Measurements from ENCODE around the gene UGT8.
"Not testable (repeated sequence)": the region's sequence is repeated elsewhere in the genome, so short reads cannot be mapped to it uniquely, and the experiment has no call there.

The UGT8 gene

DNA sequence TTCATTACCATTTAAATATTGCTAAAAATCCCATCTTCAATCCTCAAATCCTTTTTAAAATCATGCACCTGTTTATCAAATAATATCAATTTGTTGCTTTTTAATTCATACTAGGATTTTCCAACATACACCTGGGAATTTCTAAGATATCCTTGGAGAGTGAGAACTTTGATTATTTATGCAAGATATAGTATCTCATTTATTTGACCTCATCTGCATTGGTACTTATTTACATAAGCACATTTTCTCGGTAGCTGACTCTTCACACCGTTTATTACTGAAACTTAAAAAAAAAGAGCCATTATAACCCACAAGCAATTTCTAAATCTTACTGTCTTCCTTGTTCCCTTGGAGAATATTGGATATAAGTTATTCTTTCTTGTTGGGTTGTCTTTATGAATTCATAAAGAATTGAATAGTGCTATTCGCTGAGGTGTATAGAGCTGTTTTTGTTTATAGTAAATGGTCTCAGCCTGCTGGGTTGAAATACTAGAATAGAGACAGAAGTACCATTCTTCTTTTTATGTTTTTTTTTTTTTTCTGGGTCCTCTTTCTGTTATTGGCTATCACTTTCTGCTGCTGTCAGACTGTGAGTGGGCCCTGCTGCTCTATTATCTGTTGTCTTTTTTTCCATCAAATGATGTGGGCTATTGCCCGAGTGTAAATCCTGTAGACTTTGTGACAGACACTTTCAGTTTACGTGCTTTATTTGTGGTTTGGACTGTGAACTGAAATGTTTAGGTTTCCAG, 2.9 kb downstream of the UGT8 start:
- DNase-seq (ENCODE audit: insufficient read length, low spot score) (no peak), FAIRE-seq (no peak)
- TF ChIP-seq TAF1 (IDR thresholded peaks at IDR 0.05; ENCODE audit: low read depth, low read length) (no peak), POLR2A (IDR thresholded peaks at IDR 0.05; ENCODE audit: low read depth, low read length) (no peak), POU2F2 (IDR thresholded peaks at IDR 0.05; ENCODE audit: low read depth, low read length) (no peak), PAX5 (IDR thresholded peaks at IDR 0.05; ENCODE audit: insufficient read depth, low read length, severe bottlenecking) (no peak), SPI1 (IDR thresholded peaks at IDR 0.05; ENCODE audit: low read depth, low read length) (no peak), POLR2AphosphoS5 (IDR thresholded peaks at IDR 0.05; ENCODE audit: low read depth, low read length) (no peak)

DNA sequence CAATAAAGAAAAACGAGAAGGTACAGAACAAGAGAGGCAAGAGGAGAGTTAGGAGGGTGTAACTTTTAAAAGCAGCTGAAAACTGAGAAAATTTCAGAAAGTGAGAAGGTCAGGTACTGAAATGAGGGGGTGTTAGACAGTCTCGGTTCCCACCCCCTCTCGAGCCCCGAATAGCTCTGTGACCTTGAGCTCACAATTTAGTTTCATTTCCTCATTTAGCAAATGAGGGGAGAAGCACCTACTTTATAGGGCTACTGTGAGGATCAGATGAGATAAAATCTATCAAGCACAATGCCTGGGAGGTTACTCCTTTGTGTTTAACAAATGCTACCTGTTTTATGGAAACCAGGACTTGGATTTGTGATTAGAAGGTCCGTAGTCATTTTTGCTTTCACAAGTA, 4.9 kb downstream of the UGT8 start:
- peak; percentile 27 for TF ChIP-seq PAX5 (IDR thresholded peaks at IDR 0.05; ENCODE audit: insufficient read depth, low read length, severe bottlenecking)
- peak; percentile 100 for TF ChIP-seq SPI1 (IDR thresholded peaks at IDR 0.05; ENCODE audit: low read depth, low read length)
- no peak for TF ChIP-seq POLR2AphosphoS5 (IDR thresholded peaks at IDR 0.05; ENCODE audit: low read depth, low read length)
- peak; percentile 73; the same call in 1 of the 2 replicates for TF ChIP-seq POU2F2 (IDR thresholded peaks at IDR 0.05; ENCODE audit: low read depth, low read length)
- DNase-seq (ENCODE audit: insufficient read length, low spot score) (peak; percentile 37), FAIRE-seq (peak; percentile 90)

DNA sequence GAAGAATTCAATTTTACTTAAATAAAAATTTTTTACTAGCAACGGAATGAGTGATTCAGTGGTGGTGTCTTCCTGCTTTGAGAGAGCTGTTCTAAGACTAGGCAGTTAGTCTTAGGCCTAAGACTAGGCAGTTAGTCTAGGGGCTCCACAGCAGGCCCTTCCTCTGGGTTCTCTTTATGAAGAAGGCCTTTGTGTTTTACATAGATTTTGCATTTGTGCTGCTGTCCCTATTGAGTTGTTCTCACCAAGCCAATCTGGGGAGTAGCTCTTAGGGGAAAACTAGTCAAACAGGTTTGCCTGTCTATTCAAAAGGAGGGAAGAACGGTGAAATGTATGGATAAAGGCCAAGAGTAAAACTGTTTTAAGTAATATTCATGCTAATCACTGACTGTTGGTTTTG, 7.6 kb downstream of the UGT8 start:
- TF ChIP-seq POLR2A (IDR thresholded peaks at IDR 0.05; ENCODE audit: low read depth, low read length) (no peak), PAX5 (IDR thresholded peaks at IDR 0.05; ENCODE audit: insufficient read depth, low read length, severe bottlenecking) (no peak), TAF1 (IDR thresholded peaks at IDR 0.05; ENCODE audit: low read depth, low read length) (no peak), POU2F2 (IDR thresholded peaks at IDR 0.05; ENCODE audit: low read depth, low read length) (no peak), SPI1 (IDR thresholded peaks at IDR 0.05; ENCODE audit: low read depth, low read length) (no peak), POLR2AphosphoS5 (IDR thresholded peaks at IDR 0.05; ENCODE audit: low read depth, low read length) (no peak)
- DNase-seq (ENCODE audit: insufficient read length, low spot score) (no peak), FAIRE-seq (no peak)

DNA sequence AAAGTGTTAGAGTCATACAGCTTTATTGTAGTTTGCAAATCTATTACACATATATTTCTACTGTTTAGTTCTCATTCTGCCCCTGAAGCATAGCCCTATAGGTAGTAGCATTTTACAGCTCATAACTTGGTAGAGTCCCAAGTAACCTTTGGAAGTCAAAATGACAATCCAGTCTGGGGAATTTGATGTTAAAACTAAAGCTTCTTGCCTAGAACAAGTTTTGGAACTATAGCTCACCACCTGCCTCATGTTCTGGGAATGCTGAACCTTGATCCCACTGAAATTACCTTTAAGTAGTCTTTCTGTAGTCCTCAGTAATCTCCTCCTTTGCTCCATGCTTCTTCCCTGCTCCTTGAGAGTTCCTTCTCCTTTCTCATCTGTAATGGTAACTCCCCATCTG, 8.4 kb downstream of the UGT8 start:
- FAIRE-seq (no peak), DNase-seq (ENCODE audit: insufficient read length, low spot score) (no peak)
- TF ChIP-seq PAX5 (IDR thresholded peaks at IDR 0.05; ENCODE audit: insufficient read depth, low read length, severe bottlenecking) (no peak), POU2F2 (IDR thresholded peaks at IDR 0.05; ENCODE audit: low read depth, low read length) (no peak), POLR2AphosphoS5 (IDR thresholded peaks at IDR 0.05; ENCODE audit: low read depth, low read length) (no peak), TAF1 (IDR thresholded peaks at IDR 0.05; ENCODE audit: low read depth, low read length) (no peak), POLR2A (IDR thresholded peaks at IDR 0.05; ENCODE audit: low read depth, low read length) (no peak), SPI1 (IDR thresholded peaks at IDR 0.05; ENCODE audit: low read depth, low read length) (no peak)

DNA sequence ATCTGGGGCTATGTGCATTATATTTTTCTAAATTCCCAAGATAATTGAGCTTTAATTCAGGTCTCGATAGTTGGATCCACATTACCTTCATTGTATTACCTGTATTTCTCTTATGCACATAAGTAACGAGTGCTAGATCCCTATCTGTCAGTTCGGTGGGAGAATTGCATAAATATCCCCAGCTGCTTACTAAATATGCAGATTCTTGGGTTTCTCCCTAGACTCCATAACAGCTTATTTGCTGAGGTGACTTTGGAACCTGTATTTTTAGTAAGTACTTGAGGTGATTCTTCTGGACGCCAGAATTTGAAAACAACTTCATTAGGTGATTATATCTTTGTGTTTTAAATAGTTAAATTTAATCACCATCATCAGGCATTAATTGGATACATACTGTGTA, 15.0 kb downstream of the UGT8 start:
- FAIRE-seq (no peak), DNase-seq (ENCODE audit: insufficient read length, low spot score) (no peak)
- TF ChIP-seq POLR2AphosphoS5 (IDR thresholded peaks at IDR 0.05; ENCODE audit: low read depth, low read length) (no peak), POLR2A (IDR thresholded peaks at IDR 0.05; ENCODE audit: low read depth, low read length) (no peak), TAF1 (IDR thresholded peaks at IDR 0.05; ENCODE audit: low read depth, low read length) (no peak), SPI1 (IDR thresholded peaks at IDR 0.05; ENCODE audit: low read depth, low read length) (no peak), POU2F2 (IDR thresholded peaks at IDR 0.05; ENCODE audit: low read depth, low read length) (no peak), PAX5 (IDR thresholded peaks at IDR 0.05; ENCODE audit: insufficient read depth, low read length, severe bottlenecking) (no peak)

DNA sequence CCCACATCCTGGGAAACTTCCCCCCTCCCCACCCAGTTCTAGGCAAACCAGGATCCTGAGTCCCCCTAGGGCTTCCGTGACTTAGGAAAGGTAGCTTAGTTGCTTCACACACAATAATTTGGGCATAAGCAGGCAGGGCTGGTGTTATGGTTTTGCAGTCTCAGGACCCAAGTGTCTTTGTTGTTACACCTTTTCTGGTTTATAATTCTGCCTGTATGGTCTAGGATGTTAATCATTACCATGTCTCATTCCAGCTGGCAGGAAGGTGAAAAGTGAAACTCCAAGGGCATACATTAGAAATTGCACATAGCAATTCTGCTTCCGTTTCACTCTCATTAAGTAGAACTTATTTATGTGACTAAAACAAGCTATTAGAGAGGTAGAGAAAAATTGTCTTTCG, 16.8 kb downstream of the UGT8 start:
- DNase-seq (ENCODE audit: insufficient read length, low spot score), result no peak
- no peak for FAIRE-seq
- TF ChIP-seq POLR2AphosphoS5 (IDR thresholded peaks at IDR 0.05; ENCODE audit: low read depth, low read length) (no peak), POU2F2 (IDR thresholded peaks at IDR 0.05; ENCODE audit: low read depth, low read length) (no peak), POLR2A (IDR thresholded peaks at IDR 0.05; ENCODE audit: low read depth, low read length) (no peak), SPI1 (IDR thresholded peaks at IDR 0.05; ENCODE audit: low read depth, low read length) (no peak), TAF1 (IDR thresholded peaks at IDR 0.05; ENCODE audit: low read depth, low read length) (no peak), PAX5 (IDR thresholded peaks at IDR 0.05; ENCODE audit: insufficient read depth, low read length, severe bottlenecking) (no peak)

DNA sequence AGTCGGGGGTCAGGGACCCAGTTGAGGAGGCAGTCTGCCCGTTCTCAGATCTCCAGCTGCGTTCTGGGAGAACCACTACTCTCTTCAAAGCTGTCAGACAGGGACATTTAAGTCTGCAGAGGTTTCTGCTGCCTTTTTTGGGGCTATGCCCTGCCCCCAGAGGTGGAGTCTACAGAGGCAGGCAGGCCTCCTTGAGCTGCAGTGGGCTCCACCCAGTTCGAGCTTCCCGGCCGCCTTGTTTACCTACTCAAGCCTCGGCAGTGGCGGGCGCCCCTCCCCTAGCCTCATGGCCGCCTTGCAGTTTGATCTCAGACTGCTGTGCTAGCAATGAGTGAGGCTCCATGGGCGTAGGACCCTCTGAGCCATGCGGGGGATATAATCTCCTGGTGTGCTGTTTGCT, 17.4 kb downstream of the UGT8 start:
- not testable (repeated sequence) for DNase-seq (ENCODE audit: insufficient read length, low spot score); FAIRE-seq

DNA sequence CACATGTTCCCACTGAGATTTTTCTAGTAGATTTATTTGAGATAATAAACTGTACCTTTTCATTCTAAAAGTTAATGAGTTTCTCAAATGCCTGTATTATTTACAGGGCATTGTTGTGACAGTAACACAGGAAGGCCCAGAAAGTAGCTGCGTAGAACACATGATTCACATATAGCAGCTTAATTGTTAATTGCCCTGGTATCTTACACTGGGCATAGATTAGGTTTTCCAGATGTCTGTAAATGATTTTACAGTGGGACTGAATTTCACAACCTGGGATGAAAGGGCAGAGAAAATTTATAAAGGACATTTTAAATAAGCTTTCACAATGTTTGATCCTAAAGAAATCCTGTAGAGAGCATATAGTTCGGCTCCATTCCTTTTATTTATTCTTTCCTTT, 27.6 kb downstream of the UGT8 start:
- no peak for DNase-seq (ENCODE audit: insufficient read length, low spot score)
- no peak for TF ChIP-seq TAF1 (IDR thresholded peaks at IDR 0.05; ENCODE audit: low read depth, low read length)
- no peak for TF ChIP-seq PAX5 (IDR thresholded peaks at IDR 0.05; ENCODE audit: insufficient read depth, low read length, severe bottlenecking)
- TF ChIP-seq POLR2A (IDR thresholded peaks at IDR 0.05; ENCODE audit: low read depth, low read length), result no peak
- no peak for TF ChIP-seq POU2F2 (IDR thresholded peaks at IDR 0.05; ENCODE audit: low read depth, low read length)
- TF ChIP-seq POLR2AphosphoS5 (IDR thresholded peaks at IDR 0.05; ENCODE audit: low read depth, low read length), result no peak
- no peak for TF ChIP-seq SPI1 (IDR thresholded peaks at IDR 0.05; ENCODE audit: low read depth, low read length)
- no peak for FAIRE-seq

DNA sequence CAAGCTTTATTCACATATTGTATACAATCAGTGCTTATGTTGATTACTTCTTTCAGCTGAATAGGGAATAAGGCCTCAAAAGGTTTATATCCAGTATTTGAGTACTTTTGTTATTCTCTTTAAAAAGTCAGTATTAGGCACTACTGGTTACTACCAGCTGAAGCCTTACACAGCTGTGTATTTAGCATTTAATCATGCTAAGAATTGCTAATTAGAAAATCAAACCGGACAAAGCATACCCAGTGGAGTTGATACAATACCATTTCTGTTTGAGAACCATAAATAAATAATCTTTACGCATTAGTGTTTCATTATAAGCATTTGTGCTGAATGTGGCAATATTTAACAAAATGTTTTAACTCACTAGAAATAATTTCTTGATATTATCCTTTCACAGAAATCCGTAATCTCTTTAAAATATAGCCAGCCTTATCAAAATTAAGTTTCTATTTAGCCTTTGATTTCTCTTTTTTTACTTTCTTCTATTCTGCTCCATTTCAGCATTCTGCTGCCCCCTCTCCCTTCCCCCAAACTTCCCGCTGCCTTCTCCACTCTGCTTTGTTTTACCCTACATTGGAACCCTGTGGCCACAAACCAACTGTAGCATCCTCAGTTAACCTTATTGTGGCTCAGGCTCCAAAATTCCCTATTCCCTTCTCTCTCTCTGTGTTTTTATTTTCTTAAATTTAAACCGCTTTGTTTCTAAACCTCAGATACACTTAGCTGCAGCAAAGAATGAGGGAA, 37.8 kb downstream of the UGT8 start:
- TF ChIP-seq TAF1 (IDR thresholded peaks at IDR 0.05; ENCODE audit: low read depth, low read length), result no peak
- no peak for TF ChIP-seq SPI1 (IDR thresholded peaks at IDR 0.05; ENCODE audit: low read depth, low read length)
- no peak for TF ChIP-seq POLR2AphosphoS5 (IDR thresholded peaks at IDR 0.05; ENCODE audit: low read depth, low read length)
- TF ChIP-seq PAX5 (IDR thresholded peaks at IDR 0.05; ENCODE audit: insufficient read depth, low read length, severe bottlenecking), result no peak
- no peak for TF ChIP-seq POU2F2 (IDR thresholded peaks at IDR 0.05; ENCODE audit: low read depth, low read length)
- no peak for TF ChIP-seq POLR2A (IDR thresholded peaks at IDR 0.05; ENCODE audit: low read depth, low read length)
- no peak for FAIRE-seq
- DNase-seq (ENCODE audit: insufficient read length, low spot score), result no peak
